Stromal cell of bone marrow (primary cell): ENCODE measurements around the gene PAPPA2.
A peak's percentile ranks its signal among the peaks of the same experiment; 100 is the strongest.

Source experiments
- DNase-seq: peaks from one replicate; pipeline ENCODE4 v3.0.0-alpha.2; 2012; ENCODE audit warnings: low read depth

PAPPA2 gene

DNA sequence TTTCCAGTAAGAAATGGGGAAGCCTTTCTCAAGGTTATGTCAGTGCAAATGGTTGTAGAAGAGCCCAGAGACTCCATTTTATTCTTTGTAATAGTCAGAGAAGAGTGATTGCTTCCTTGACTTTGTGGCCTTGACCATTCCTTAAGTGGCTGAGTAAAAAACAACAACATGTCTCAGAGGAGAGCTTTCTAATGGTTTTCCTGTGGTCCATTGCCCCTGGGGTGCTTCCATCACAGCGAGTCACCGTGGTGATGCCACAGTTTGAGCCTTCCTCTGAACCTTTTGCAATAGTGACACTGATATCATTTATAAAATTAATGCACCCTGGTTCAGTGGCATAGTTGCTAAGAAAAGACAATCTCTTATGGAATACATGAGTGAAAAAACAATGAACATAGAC, 38.6 kb downstream of the PAPPA2 start:
- DNase-seq = no peak

DNA sequence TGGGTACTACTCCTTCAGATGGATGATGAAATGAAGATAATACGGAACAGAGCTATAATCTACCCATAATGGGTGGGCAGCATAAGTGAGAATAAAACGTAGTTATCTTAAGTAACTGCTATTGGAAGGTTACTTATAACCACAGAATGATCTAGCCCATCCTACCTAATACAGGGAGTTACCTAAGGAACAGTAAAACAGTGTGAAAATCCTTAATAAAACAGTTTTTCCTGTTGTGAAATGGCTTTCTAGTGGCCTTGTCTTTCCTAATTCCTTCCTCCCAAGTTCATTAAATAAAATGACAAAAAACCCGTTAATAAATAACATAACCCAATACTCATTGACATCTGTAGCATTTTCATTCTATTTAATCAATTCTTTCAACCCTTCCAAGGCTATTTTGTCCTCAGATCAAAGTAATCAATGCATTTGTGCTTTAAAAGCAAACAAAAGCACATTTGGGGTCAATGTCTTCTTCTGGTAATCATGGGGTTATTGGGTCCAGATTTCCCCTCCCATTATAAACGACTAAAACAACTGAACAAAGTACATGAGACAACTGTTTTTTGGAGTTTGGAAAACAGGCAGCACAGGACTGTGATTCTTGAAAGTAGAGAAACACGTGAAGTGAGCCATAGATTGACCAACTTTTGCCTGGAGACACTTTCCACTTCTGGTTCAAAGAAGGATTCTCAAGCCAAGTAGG, 42.0 kb downstream of the PAPPA2 start:
- DNase-seq = no peak

DNA sequence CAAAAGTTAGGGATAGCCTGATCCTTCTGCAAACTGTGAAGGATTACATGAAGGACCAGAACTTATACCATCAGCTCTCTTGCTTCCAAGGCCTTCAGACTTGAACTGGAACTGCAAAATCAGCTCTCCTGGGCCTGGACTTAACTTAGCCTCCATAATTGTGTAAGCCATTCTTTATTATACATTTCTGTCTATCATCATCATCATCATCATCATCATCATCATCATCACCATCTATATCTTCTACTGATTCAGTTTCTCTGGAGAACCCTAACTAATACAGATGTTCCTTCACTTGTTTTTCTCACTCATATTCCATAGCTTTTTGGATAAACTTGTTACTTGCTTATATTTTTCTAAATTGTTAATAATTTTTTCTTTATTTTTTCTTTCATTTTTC, 50.0 kb downstream of the PAPPA2 start:
- no peak for DNase-seq

DNA sequence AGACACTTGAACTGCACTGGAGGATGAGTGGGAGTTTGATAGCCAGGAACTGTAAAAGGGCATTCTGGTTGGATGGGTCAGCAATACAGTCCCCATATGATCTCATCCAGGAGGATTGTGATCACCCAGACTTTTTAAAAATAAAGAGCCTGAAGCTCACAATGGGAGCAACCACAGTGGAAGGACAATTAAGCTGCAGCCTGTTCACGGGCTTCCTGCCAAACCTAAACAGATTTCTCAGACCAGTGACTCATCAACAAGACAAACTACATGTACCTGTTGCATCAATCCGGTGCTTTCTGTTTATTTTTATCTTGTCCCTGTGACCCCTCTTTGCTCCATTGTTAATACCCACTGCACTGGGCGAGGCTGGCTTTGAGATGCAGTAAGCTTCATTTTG, 52.3 kb downstream of the PAPPA2 start:
- no peak for DNase-seq

DNA sequence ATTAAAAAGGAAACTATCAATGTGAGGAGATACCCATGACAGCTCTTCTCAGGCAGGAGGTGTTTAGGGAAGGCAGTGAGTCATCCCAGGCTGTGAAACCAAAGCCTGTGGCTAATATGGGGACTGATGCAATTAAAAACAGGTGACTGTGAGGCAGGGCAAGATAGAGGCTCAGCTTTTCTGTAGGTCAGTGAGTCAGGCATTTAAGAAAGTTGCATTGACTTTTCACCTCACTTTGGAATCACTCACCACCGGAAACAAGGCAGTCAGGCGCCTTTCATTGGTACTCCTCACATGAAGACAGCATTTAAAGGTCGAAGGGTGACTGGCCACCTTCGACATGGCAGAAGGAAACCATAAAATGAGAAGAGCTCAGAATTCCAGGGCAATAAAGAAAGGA, 54.5 kb downstream of the PAPPA2 start:
- no peak for DNase-seq

DNA sequence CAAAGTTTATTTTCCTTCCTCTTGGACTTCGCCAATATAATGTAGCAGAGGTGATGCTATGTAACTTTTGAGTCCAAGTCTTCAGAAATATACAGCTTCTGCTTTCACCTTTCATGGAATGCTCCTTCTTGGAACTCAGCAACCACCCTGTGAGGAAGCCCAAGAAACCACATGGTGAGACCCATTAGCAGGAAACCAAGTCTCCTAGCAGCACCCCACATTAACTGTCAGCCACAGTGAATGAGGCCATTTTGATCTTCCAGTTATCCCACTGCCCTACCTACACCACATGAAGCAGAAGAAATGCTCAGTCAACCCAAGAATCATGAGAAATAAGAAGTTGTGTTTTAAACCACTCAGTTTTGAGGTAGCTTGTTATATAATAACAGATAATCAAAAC, 58.2 kb downstream of the PAPPA2 start:
- no peak for DNase-seq

DNA sequence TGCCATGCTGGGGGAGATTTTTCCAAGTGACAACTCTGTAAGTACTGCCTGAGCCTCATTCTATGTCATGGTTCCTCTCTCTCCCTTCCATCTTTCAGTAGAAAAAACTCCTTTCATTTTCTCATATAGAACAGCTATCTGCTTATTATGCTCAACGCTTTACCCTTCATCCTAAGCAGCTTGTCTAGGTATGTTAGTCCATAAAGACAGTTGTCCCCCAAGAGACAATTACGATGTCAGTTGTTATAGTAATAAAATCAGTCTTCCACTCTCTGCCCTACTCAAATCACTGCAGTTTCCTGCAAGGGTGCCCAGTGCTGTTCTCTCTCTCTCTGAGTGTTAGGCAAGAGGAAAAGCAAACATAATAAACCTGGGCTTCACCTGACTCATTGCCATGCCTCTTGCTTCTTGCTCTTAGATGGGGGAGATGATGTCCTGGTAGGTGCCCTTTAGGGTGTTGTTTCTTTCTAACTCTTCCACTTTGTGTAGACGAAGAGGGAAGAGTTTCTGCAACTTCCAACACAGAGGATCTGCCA, 59.4 kb downstream of the PAPPA2 start:
- DNase-seq = no peak

DNA sequence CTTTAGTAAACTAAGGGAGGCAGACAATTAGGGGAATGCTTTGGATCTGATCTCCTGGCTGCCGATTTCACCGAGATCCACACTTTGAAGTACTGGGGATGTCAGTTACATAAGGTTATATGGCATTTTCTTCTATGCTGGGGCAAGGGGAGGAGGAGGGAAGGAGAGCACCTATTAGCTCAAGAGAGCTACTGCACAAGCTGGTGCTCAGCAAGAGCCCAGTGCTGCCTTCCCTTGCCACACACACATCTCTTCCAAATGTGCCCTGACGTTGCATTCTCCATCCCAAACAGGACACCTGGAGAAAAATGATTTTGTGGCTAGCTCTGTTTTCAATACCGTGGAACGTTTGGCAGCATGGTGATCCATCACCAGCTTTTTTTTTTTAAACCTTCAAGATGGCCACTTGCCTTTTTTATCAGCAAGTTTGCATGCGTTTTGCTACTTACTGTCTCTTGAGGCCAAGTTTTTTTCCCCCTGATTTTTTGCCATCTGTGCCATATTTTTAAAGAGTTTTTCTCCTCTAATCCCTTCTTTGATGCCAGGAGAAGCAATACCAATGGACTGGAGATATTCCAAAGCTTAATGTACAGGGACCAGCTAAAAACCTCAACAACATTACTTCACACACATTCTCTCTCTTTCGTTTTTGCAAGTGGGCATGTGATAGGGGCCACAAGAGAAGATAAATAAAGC, 66.6 kb downstream of the PAPPA2 start:
- DNase-seq = no peak

DNA sequence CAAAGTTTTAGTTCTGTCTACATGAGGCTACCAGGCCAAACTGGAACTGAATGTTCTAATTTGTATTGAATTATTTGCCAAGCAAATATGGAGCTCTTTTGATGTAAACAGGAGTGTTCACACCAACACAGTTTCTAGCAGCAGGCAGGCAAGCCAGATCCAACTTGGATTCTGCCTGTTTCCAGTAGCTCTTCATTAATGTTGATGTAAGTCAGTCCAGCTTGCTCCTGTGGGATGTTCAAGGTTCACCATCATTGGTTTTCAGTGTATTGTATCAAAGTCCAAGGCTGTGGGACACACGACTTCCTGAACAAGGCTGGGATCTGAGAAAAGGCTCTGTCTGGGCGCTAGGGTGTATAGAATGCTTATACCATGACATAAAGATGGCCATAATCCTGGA, 68.1 kb downstream of the PAPPA2 start:
- DNase-seq = no peak

DNA sequence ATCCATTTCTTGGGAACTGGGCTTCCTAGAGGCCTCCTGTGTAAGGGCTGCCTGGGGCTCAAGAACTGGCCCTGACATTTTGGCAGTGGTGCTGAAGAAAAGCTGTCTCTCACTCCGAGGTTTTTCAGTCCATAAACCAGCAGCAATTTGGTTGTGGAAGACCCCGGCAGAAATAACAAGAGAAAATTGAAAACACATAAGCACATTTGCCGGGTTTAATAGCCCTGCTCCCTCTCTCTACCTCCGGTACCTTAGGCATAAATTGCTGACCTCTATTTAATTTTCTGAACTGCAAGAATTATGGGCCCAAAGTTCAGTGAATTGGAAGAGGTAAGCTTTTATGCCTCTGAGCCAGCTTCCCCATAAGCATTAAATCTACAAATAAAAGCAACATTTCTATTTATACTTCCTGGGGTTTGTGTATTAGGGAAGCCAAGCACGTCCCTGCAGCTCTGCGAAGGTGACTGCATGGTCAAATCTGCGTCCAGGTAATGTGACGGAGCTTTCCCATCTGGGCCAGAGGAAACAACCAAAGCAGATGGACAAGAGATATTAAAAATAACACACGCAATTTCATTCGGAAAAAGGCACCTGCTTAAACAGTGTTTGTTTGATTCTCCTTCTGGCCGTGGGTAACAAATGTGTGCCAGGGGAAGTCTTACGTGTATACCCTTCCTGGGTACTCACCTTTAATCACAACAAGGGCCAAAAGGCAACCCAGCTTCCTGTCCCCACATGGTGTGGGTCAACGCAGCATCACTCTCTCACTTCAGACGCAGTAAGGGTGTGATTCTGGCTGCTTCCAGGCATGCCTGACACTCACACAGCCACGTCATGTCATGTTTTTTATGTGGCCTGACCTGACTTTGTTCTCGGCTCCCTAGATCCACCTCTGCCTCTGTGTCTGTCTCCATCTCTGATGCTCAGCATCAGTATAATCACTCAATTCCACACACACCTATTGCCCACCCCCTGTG, 69.2 kb downstream of the PAPPA2 start:
- DNase-seq = no peak

DNA sequence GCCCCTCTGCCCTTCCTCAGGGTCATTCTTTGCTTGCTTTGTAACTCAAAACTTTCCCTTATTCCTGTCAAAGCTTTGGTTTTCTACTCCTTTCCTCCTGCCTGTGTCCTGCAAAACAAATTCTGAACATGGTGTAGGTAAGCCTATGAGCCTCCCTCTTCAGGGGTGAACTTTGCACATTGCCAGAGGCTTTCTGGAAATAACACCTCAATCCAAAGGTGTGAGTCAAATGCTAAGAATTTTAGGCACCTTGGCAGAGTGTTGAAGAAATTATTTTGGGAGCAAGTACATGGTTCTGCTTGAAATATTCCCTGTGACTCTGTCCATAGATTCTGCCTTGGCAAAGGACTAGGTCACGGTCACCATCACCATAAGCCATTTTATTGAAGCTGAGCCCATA, 70.0 kb downstream of the PAPPA2 start:
- no peak for DNase-seq

DNA sequence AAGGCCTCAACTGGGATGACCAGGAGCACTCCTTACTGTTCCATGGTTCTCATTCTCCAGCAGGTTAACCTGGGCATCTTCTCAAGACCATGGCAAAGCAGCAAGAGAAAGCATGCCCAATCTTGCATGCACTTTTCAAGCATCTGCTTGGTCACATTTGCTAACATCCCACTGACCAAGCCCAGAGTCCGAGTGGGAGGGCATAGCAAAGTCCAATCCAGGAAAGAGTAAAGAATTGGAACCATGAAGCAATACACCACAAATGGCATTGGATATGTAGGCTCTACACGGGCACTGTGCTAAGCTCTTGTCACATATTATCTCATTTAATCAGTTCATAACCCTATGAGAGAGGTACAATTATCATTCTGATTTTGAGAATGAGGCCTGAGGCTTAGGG, 73.6 kb downstream of the PAPPA2 start:
- DNase-seq = no peak

DNA sequence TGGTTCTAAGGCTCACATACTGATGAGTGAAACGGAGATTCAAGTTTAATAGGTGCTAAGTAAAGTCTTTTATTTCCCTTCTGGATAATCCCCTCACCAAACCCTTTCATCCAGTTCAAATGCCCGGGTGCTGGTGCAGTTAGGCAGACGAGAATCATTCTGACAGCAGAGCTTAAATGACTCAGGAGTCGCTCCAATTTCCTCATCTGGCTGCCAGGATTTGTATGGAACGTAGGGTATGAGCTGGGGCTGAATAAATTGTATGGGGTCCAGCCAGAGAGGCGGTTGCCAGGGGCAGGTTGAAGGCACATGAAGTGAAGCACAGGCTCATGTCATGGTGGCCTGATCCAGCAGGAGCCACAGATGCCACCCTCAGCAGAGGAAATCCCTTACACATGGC, 76.0 kb downstream of the PAPPA2 start:
- DNase-seq = no peak

DNA sequence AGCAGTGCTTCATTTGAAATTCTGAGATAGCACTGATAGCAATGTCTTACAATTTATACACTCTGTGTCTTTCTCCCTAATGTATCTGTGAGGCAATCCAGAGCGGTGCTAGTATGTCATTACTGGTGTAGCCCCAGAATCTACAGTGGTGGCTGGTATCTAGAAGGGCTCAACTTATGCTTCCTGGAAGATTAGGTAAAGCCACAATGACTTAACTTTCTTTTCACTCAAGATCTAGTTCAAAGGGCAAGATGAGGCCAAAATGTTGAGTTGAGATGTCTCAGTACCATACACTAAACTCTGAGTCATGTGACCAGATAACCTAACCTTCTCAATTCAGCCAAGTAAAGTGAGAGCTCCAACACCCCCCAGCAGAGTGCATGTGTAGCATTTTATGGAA, 77.5 kb downstream of the PAPPA2 start:
- no peak for DNase-seq

DNA sequence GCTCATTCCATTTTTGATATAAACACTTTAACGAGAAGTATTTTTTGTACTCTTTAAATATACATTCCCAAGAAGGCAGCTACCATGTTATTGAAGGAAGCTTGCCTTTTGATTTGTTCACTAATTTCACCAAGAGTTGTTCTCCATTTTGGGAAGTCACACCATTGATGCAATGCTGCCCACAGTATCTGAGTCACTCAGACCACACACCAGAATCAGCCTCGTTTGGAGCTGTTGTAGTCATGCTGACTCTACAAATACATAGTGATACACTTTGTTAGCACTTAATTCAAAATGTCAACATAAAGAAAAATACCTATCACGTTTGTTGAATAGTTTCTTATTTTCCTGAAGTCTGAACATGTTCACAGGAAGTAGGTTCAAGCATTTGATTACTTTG, 78.7 kb downstream of the PAPPA2 start:
- DNase-seq = peak; percentile 30

DNA sequence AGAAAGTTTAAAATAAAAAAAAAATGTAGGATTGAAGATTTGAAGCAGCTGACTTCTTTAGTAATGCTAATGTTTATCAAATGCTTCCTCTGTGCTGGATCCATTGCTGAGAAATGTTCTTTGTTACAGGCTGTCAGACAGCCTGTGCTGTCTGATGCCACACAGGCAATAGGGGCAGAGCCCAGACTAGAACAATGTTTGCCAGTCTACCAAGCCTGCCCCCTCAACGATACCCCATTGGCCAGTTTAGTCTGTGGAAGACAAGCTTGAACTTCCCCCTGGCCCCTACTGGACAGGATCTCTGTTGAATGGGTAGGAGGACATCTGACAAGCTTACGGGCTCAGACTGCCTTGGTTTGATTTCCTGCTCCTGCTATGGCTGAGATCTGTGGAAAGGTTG, 79.4 kb downstream of the PAPPA2 start:
- DNase-seq = no peak

DNA sequence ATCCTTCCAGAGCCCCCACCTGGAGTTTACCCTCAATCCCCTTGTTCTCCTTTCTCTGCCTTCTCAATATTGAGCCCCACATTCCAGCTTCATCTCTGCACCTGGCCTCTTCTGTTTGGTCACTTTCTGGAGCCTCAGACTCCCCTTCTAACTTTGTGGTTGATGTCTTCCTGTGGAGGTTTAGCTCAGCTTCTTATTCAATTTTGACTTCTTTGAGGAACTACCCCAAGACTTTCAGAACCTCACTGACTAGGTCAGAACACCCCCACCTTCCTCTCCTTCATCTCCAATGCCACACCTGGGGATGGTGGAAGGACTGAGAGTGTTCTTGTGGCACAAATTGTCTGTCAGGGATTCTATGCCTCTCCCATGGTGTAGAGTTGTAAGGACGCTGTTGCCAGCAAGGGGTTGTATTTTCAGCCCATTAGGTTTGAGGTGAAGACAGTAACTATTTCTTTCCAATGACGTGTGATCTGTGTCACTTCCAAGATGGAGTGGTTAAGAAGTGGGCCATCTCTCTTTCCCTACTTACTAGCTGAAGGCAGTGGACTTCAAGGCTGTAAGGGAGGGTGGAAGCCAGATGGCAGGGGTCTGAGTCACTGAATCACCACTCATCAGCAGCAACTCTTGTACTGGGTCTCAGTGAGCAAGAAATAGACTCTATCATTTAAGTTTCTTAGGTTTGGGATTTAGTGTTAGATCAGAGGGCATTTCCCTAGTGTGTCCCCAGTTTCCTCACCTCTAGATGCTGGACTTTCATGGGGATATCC, 80.6 kb downstream of the PAPPA2 start:
- no peak for DNase-seq

DNA sequence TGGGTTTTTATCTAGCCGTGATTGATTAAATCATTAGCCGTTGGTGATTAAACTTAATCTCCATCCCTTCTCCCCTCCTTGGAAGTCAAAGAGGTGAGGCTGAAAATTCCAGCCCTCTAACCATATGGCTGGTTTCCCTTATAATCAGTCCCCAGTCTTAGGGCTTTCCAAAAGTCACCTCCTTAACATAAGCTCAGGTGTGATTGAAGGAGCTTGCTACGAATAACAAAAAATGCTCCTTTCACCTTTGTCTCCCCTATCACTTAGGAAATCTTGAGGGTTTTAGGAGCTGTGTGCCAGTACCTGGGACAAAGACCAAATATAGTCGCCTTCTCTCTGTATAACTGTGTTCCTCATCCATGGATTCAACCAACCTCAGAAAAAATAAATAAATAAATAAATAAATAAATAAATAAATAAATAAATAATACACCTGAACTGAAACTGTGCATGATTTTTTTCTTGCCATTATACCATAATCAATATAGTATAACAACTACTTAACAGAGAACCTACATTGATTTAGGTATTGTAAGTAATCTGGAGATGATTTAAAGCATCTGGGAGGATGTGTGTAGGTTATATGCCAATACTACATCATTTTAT, 82.2 kb downstream of the PAPPA2 start:
- no peak for DNase-seq

DNA sequence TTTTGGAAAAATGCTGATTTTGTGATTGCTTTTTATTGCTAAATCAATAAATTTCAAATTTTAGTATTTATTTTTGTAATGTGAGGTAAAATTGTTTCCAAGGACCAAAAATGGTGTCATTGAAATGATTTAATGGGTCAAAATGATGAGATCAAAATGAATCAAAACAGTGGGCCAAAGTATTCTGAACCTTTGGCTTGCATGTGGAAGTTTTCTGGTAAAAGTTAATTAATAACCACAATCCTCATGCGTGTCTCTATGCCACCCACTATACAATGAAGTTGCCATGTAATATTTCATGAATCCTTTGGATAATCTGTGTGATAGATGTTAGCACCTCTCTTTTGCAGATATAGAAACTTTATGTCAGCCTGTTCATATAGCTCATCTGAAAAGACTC, 83.8 kb downstream of the PAPPA2 start:
- no peak for DNase-seq

DNA sequence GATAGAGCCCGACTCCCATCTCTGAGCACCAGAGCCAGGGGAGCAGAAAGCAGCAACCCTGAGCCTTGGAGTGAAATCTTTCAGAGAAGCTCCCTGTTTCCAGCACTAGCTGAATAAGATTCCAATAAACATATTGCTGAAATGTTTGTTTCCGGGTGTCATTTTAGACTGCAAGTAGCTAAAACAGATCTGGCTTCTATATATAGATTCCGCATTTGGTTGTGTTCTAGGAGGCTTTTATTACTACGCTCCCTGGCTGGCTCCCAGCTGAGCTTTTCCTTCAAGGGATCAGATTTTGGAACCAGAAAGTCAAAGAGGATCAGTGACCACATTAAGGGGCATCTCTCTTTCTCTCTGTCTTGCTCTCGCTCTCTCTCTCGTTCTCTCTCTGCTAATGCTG, 88.2 kb downstream of the PAPPA2 start:
- no peak for DNase-seq

DNA sequence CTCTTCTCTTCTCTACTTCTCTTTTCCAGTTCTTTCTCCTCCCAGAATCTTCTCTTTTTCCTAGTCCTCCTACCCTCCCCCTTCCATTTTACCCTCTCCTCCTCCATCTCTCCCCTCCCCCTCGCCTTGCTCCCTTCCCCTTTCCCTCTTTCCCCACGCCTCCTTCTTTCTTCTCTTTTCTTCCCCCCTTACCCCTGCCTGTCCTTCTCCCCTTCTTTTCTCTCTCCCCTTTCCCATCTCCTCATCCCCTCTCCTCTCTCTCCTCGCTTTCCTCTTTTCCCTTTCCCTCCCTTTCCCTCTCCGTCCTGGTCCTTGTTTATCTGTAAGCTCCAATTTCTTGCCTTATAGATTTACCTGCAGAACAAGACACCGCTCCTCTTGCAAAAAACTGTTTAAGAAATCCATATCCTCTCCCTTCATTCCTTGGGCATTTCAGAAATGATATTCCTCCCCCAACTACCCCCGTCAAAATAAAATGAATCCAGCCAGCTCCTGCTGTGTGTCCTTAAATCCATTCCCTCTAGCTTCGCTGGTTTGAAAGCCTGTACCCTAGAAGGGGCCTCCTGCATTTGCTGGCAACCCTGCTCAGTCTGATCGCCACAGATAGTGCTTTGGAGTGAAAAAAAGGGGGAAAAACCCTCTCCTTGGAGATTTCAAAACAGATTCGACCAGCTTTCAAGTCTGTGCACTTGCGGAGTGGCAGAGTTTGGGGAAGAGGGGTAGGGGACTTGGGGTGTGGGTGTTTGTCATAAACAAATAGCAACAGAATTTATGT, 89.4 kb downstream of the PAPPA2 start:
- no peak for DNase-seq
